Esophagus squamous epithelium (tissue), 5 donors: ENCODE measurements around the gene SLF2. TPM values are rescaled to one million over a fixed set of nuclear protein-coding genes. Genes with fewer than 3 reads are reported as not detected.

ENCODE experiments used
- DNase-seq: peaks from one replicate; lab custom pipeline; 2025; lab: John Stamatoyannopoulos, UW
- H3K27ac ChIP-seq, 4 donors: fragments of 200-600 bp; sonication (generic); one replicate each; pipeline ENCODE4 v1.5.1; 2016 to 2019; ENCODE audit warnings: mild to moderate bottlenecking in 1 of 4
- H3K27me3 ChIP-seq, 4 donors: fragments of 200-600 bp; sonication (generic); 1 replicate in 3 of 4; 2 replicates in 1 of 4; pipeline versions ENCODE4 v1.5.1 to v1.6.0; 2017 to 2021; ENCODE audit warnings: antibody characterized with exemption in 1 of 4
- H3K36me3 ChIP-seq, 3 donors: fragments of 200-600 bp; sonication (generic); one replicate each; pipeline ENCODE4 v1.5.1; 2016 to 2019
- H3K4me1 ChIP-seq, 3 donors: fragments of 200-600 bp; sonication (generic); one replicate each; pipeline ENCODE4 v1.5.1; 2017 to 2019
- H3K4me3 ChIP-seq, 4 donors: fragments of 200-600 bp; sonication (generic); 1 replicate in 3 of 4; 2 replicates in 1 of 4; pipeline ENCODE4 v1.5.1; 2016 to 2019; ENCODE audit warnings: mild to moderate bottlenecking in 2 of 4, moderate library complexity in 1 of 4
- H3K9me3 ChIP-seq, 3 donors: fragments of 200-600 bp; sonication (generic); one replicate each; pipeline ENCODE4 v1.5.1; 2016 to 2019
- CTCF ChIP-seq, 6 experiments: fragments of 450-650 bp in 4 of 6; fragments of 200-600 bp in 2 of 6; sonication (generic) in 2 of 6; IDR thresholded peaks; one replicate each; pipeline ENCODE4 v1.5.1; 2016 to 2019; ENCODE audit warnings: antibody characterized with exemption in 6 of 6, mild to moderate bottlenecking in 4 of 6, moderate library complexity in 4 of 6
- POLR2A ChIP-seq, 4 donors: fragments of 450-650 bp; IDR thresholded peaks; one replicate each; pipeline ENCODE4 v1.6.1; 2017; ENCODE audit warnings: antibody characterized with exemption in 4 of 4, mild to moderate bottlenecking in 4 of 4, moderate library complexity in 3 of 4
- WGBS, 2 donors: methylation state at CpG; one replicate each; pipeline ENCODE4 v1.1.5; 2018; 5-methylcytosine and 5-hydroxymethylcytosine counted together
- intact Hi-C: fragments of 100-400 bp; cut with DNase I; formaldehyde crosslinking; loops from one replicate; pipeline ENCODE4 v1.15.0; 2022
- total RNA-seq, 4 donors: library from RNA; depleted of rRNA; stranded (reverse); fragments of >200 nt; gene quantifications; one replicate each; pipeline ENCODE4 v1.1.0, GENCODE V29; 2016
- donor health status: DM: yes; HTN: yes; CAD: no.

The SLF2 gene
- total RNA-seq, 4 donors from 2014 or later: 12.1 to 24.8 (median 13.5) TPM

DNA sequence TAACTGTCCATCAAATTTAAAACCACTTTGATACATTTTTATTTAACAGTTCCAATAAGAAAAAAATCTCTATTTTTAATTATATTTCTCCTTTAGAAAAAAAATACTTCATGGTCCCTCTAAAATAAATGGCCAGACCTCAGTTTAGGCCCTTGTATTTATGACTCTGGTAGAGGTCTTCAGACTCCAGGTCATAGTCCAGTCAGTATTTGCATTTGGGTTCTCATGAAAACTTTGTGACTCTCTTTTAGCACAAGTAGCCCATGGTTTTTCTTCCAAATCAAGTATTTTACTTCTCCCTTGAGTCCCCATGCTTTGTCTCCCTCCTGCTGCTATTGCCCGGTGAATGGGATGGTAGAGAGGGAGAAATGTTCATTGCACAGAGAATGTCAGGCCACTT, 51.1 kb downstream of the SLF2 start:
- WGBS, 2 donors: 88 to 100% methylated on average over 1 of the region's 1 CpG
- Histone ChIP-seq H3K36me3 (peaks cover 0 to 77% (median 0%) of the 10 kb centered on the region in 3 donors), H3K4me1 (peaks cover 2 to 6% (median 5%) of the 10 kb centered on the region in 3 donors), H3K4me3 (no peak overlapping the region), H3K27me3 (no peaks in the 10 kb centered on the region), H3K27ac (no peak overlapping the region), H3K9me3 (no peaks in the 10 kb centered on the region)
- TF ChIP-seq POLR2A (IDR thresholded peaks at IDR 0.05) (no peak), CTCF (IDR thresholded peaks at IDR 0.05) (no peak)
- intact Hi-C loops: no loop called here
- DNase-seq: no peak

- intact Hi-C loops: no loop called here
- Histone ChIP-seq H3K27me3 (no peaks in the 10 kb centered on the region), H3K27ac (no peak overlapping the region), H3K4me1 (peaks cover 12 to 20% (median 15%) of the 10 kb centered on the region in 3 donors), H3K9me3 (no peaks in the 10 kb centered on the region), H3K36me3 (peaks cover 0 to 57% (median 0%) of the 10 kb centered on the region in 3 donors), H3K4me3 (no peak overlapping the region)
- DNase-seq: no peak
- WGBS, 2 donors: 71 to 83% methylated on average over 5 of the region's 5 CpGs
- no peak for TF ChIP-seq POLR2A (IDR thresholded peaks at IDR 0.05)
- no peak for TF ChIP-seq CTCF (IDR thresholded peaks at IDR 0.05)
Observed at GRCh38 chr10:100965820-100966219, 53.1 kb downstream of the SLF2 start.

DNA sequence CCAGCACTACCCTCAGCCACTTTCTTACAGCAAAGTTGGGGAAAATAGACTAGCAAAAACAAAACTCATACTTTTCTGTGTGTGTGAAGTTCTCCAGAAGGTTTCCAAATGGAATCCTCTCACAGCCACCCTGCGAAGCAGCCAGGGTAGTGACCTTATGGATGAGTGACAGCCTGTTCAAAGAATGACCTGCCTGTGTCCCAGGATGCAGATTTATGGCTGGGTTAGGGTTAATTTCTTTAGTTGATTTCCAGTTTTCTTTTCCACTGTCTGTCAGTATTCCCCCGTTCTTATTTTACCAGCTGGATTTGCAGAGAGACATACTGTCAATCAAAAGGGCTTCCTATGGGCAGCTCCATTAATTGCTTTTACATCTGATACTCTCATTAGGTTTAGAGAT, 54.1 kb downstream of the SLF2 start:
- Histone ChIP-seq H3K36me3 (peaks cover 0 to 46% (median 0%) of the 10 kb centered on the region in 3 donors), H3K4me3 (no peak overlapping the region), H3K27ac (no peak overlapping the region), H3K27me3 (no peaks in the 10 kb centered on the region), H3K4me1 (peaks cover 12 to 20% (median 15%) of the 10 kb centered on the region in 3 donors), H3K9me3 (no peaks in the 10 kb centered on the region)
- no peak for DNase-seq
- intact Hi-C loops: no loop called here
- no peak for TF ChIP-seq CTCF (IDR thresholded peaks at IDR 0.05)
- no peak for TF ChIP-seq POLR2A (IDR thresholded peaks at IDR 0.05)
- WGBS, 2 donors: 71 to 84% methylated on average over 2 of the region's 2 CpGs

DNA sequence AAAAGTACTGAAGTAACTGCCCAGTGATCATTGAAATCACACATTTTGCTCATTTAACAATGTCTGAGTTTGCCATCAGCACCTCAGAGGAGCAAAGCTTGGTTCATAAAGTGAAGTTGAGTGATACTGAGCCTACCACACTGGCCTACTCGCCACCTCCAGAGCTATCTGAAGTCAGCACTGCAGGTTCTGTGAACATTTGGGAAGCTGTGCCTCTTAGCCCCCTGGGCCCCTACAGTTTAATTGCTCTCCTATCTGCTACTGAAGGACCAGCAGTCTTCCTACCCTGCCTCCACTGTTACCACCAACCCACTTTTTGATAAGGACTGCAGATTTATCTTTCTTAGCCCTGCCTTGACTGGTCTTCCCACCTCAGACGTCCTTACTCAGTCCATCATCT, 54.6 kb downstream of the SLF2 start:
- Histone ChIP-seq H3K27ac (no peak overlapping the region), H3K27me3 (no peaks in the 10 kb centered on the region), H3K4me3 (no peak overlapping the region), H3K36me3 (peaks cover 0 to 42% (median 0%) of the 10 kb centered on the region in 3 donors), H3K9me3 (no peaks in the 10 kb centered on the region), H3K4me1 (peaks cover 12 to 20% (median 15%) of the 10 kb centered on the region in 3 donors)
- intact Hi-C loops: no loop called here
- no peak for TF ChIP-seq POLR2A (IDR thresholded peaks at IDR 0.05)
- TF ChIP-seq CTCF (IDR thresholded peaks at IDR 0.05): no peak
- no peak for DNase-seq
- 85 to 87% methylated on average over 2 of the region's 2 CpGs for WGBS, 2 donors

DNA sequence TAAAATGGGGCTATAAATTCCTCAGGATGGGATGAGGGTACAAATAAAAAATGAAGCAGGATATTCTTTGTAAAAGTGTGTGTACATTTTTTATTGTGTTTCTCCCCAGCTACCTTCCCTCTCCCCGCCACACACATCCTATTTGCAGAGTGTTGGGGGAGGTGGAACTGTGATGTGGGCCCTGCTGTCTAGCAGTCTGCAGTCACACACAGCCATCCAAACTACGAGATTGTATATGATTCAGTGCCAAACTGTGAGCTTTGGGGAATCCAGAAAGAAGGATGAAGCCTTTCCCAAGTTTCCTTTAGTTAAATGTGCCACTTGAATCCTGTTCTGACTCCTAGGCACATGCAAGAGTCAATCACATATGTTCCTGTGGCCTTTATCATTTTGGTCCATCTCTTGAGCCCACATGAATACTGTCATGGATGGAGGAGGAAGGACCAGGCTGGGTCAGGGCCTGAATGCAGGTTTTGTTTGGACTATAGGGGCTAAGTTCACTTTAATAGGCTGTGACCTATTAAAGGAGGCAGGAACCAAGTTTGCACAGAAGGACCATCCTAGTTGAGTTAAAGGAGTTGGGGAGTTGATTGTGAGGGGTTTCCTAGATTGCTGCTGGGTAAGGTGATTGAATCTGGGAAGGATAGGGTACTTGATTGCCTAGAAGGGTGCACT, 55.4 kb downstream of the SLF2 start:
- intact Hi-C loops: no loop called here
- Histone ChIP-seq H3K36me3 (peaks cover 0 to 33% (median 0%) of the 10 kb centered on the region in 3 donors), H3K4me1 (peaks cover 12 to 20% (median 15%) of the 10 kb centered on the region in 3 donors), H3K27me3 (no peaks in the 10 kb centered on the region), H3K9me3 (no peaks in the 10 kb centered on the region), H3K4me3 (no peak overlapping the region), H3K27ac (no peak overlapping the region)
- WGBS, 2 donors: 70 to 88% methylated on average over 2 of the region's 2 CpGs
- TF ChIP-seq POLR2A (IDR thresholded peaks at IDR 0.05): no peak
- no peak for TF ChIP-seq CTCF (IDR thresholded peaks at IDR 0.05)
- no peak for DNase-seq
